BLaER1 (cell line): ENCODE results near the gene FXYD6.

Source experiments
- H3K27ac ChIP-seq: shearing (Covaris generic); formaldehyde crosslinking; 2 replicates; pipeline ENCODE4 v1.8.1; 2022
- H3K27me3 ChIP-seq: shearing (Covaris generic); formaldehyde crosslinking; 2 replicates; pipeline ENCODE4 v1.8.1; 2022
- H3K36me3 ChIP-seq: shearing (Covaris generic); formaldehyde crosslinking; 2 replicates; pipeline ENCODE4 v1.8.1; 2022
- H3K4me1 ChIP-seq: shearing (Covaris generic); formaldehyde crosslinking; 2 replicates; pipeline ENCODE4 v1.8.1; 2022
- H3K4me2 ChIP-seq: shearing (Covaris generic); formaldehyde crosslinking; 2 replicates; pipeline ENCODE4 v1.8.1; 2022
- H3K4me3 ChIP-seq: shearing (Covaris generic); formaldehyde crosslinking; 2 replicates; pipeline ENCODE4 v1.8.1; 2022
- H3K9ac ChIP-seq: shearing (Covaris generic); formaldehyde crosslinking; 2 replicates; pipeline ENCODE4 v1.8.1; 2022
- H3K9me3 ChIP-seq: shearing (Covaris generic); formaldehyde crosslinking; 2 replicates; pipeline ENCODE4 v1.8.1; 2022
- H4K20me1 ChIP-seq: shearing (Covaris generic); formaldehyde crosslinking; 2 replicates; pipeline ENCODE4 v1.8.1; 2022
- Cebpa-rat ChIP-seq: shearing (Covaris generic); IDR thresholded peaks from 2 replicates; pipeline ENCODE4 v1.8.1; 2022

Gene FXYD6

DNA sequence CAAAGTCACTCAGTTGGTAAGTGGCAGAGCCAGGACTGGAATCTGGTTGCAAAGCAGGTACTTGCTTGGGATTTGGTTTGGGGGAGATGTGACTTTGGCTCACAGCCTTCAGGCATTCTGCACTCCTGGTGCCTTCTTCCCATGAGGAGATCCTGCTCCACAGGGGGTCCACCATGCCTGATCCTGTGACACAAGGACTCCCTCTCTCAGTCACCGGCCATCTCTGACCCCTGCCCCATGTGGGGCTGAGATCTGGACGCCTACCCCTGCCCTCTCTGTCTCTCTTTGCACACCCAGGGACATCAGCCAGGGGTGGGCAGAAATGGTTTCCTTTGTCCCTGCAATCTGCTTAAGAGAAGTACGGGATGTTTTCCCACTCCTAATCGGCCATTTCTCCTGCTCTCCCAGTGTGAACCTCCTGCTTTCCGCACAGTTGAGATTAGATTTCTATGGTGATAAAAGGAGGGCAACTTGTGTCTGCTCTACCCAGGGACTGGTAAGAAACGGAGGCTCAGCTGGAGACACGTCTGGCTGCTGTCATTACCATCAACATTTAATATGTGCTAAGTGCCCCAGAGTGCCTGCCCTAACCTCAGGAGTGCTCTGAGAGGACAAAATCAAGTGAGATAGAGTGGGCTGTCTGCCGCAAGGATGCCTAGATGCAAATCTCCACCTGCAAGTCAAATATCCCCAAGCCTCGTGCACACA is 11.1 kb upstream of the FXYD6 start:
- no peaks in the 10 kb centered on the region for H4K20me1 ChIP-seq
- H3K27me3 ChIP-seq: no peaks in the 10 kb centered on the region; the same call in 1 of the 2 replicates
- no peak overlapping the region for H3K27ac ChIP-seq
- no peak overlapping the region for H3K9ac ChIP-seq
- no peaks in the 10 kb centered on the region for H3K36me3 ChIP-seq
- H3K9me3 ChIP-seq: no peaks in the 10 kb centered on the region
- H3K4me1 ChIP-seq: no peaks in the 10 kb centered on the region
- TF ChIP-seq Cebpa-rat: no peak
- no peak overlapping the region for H3K4me3 ChIP-seq
- H3K4me2 ChIP-seq: no peak overlapping the region

DNA sequence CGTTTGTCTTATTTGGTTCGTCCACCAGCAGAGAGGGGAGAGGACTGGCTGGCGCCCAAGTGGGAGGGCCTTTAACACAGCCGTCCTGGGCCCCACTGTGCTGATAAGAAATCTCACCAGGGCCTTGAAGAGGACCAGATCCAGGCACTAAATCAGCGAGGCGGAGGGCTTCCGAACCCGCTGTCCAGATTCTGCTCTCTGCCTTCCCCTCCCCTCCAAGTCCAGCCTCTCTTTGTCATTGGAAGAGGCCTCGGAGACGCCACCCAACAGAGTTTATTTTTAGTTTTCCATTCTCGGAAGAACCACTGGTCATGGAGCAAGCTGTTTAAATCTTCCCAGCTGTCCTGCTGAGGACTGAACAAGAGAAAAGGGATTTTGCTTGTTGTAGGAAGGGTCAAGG is 9.3 kb upstream of the FXYD6 start:
- no peak for TF ChIP-seq Cebpa-rat
- Histone ChIP-seq H3K4me2 (no peak overlapping the region), H3K27me3 (no peaks in the 10 kb centered on the region; the same call in none of the 2 replicates), H3K27ac (no peak overlapping the region), H3K4me3 (no peak overlapping the region), H3K4me1 (no peaks in the 10 kb centered on the region), H3K36me3 (no peaks in the 10 kb centered on the region), H4K20me1 (no peaks in the 10 kb centered on the region), H3K9ac (no peak overlapping the region), H3K9me3 (no peaks in the 10 kb centered on the region)

DNA sequence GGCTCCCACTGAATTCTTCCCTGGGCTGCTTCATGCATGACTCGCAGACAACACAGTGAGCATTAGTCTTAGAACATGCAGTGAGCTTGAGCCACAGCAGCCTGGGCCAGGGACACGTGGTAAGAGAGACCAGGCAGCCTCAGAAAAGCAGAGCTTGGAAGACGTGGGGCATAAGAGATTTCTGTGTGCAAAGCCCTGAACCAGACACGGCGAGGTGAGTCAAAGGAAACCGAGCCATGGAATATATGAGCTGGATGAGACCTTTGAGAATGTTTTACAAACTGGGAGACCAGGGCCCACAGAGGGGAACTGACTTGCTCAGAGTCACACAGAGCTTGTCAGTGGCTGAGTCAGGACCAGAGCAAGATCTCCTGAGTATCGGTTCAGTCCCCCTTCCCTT is 8.5 kb upstream of the FXYD6 start:
- H3K9me3 ChIP-seq: no peaks in the 10 kb centered on the region
- H4K20me1 ChIP-seq: no peaks in the 10 kb centered on the region
- H3K9ac ChIP-seq: no peak overlapping the region
- no peaks in the 10 kb centered on the region; the same call in none of the 2 replicates for H3K27me3 ChIP-seq
- no peak overlapping the region for H3K27ac ChIP-seq
- no peak overlapping the region for H3K4me3 ChIP-seq
- H3K4me1 ChIP-seq: no peaks in the 10 kb centered on the region
- no peak for TF ChIP-seq Cebpa-rat
- H3K36me3 ChIP-seq: no peaks in the 10 kb centered on the region
- no peak overlapping the region for H3K4me2 ChIP-seq

DNA sequence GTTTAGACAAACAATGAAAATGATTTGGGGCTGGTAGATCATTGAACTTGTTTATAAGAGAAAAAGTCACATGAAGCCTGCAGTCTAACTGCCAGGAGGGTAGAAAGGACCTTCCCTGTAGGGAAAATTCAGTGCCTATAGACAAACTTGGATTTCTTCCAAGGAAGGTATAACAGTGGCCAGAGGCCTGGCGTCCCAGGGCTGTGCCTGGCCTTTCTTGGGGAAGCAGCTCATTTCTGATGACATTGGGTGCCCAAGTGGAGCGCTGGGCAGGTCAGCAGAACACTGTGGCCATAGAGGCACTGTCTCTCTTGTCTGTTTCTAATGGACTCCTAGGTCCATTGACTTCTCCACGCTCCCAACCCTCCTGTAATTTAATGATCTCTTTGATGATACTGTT is 6.6 kb upstream of the FXYD6 start:
- H3K36me3 ChIP-seq: no peaks in the 10 kb centered on the region
- H3K27ac ChIP-seq: no peak overlapping the region
- H3K4me1 ChIP-seq: no peaks in the 10 kb centered on the region
- no peaks in the 10 kb centered on the region for H3K9me3 ChIP-seq
- H3K4me2 ChIP-seq: no peak overlapping the region
- H3K9ac ChIP-seq: no peak overlapping the region
- H3K27me3 ChIP-seq: peaks cover 18% of the 10 kb centered on the region
- H4K20me1 ChIP-seq: no peaks in the 10 kb centered on the region
- no peak for TF ChIP-seq Cebpa-rat
- no peak overlapping the region for H3K4me3 ChIP-seq

DNA sequence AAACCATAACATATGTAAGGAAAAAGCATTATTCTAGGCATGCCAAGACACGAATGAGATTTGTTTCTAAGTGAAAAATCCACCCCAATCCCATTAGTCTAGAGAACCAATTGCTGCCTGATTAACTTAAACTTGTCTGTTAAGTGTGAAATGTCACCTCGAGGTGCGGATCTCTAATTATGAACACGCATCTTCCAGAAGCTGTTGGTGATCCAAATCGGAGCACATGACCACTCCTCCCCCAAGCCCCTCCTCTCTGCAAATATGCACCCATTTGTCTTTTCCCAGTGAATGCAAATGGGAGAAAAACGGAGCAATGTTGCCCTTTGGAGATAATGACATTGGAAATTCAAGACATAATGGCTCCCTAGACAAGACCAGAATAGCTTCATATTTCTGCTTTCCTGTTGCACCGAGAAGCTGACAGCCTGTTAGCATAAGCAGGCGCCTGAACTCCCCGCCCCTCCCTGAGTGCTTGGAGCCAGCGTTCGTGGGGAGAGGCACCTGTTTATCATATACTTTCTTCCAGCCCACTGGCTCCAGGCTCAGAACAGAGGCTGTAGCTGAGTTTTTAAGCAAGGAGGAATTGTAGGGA is 6.0 kb upstream of the FXYD6 start:
- Histone ChIP-seq H3K9ac (no peak overlapping the region), H3K27ac (no peak overlapping the region), H3K4me1 (no peaks in the 10 kb centered on the region), H3K4me3 (no peak overlapping the region), H3K27me3 (peaks cover 25% of the 10 kb centered on the region), H3K4me2 (no peak overlapping the region), H3K36me3 (no peaks in the 10 kb centered on the region), H4K20me1 (no peaks in the 10 kb centered on the region), H3K9me3 (no peaks in the 10 kb centered on the region)
- no peak for TF ChIP-seq Cebpa-rat

DNA sequence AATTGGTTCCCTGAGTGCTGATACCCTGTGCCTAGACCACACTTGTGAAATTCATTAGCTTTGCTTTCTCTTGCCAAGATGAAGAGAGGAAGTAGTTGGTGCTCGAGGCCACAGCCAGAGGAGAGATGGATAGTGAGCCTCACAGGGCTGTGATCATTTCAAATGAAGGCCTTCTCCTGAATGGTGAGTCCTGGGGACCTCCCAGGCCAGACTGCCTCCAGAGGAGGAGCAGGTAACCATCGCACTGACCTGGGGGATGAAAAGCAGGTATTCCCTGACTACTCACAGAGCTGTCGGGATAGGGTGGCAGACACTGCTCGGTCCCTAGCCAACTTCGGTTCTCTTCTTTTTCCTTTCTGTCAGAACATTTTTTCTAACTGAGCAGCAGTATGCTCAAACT is 4.8 kb upstream of the FXYD6 start:
- peaks cover 2% of the 10 kb centered on the region for H3K4me1 ChIP-seq
- H3K27ac ChIP-seq: no peak overlapping the region
- no peaks in the 10 kb centered on the region for H3K9me3 ChIP-seq
- H3K9ac ChIP-seq: no peak overlapping the region
- no peaks in the 10 kb centered on the region for H3K36me3 ChIP-seq
- no peak overlapping the region for H3K4me2 ChIP-seq
- no peaks in the 10 kb centered on the region for H4K20me1 ChIP-seq
- peaks cover 36% of the 10 kb centered on the region for H3K27me3 ChIP-seq
- no peak for TF ChIP-seq Cebpa-rat
- no peak overlapping the region for H3K4me3 ChIP-seq

DNA sequence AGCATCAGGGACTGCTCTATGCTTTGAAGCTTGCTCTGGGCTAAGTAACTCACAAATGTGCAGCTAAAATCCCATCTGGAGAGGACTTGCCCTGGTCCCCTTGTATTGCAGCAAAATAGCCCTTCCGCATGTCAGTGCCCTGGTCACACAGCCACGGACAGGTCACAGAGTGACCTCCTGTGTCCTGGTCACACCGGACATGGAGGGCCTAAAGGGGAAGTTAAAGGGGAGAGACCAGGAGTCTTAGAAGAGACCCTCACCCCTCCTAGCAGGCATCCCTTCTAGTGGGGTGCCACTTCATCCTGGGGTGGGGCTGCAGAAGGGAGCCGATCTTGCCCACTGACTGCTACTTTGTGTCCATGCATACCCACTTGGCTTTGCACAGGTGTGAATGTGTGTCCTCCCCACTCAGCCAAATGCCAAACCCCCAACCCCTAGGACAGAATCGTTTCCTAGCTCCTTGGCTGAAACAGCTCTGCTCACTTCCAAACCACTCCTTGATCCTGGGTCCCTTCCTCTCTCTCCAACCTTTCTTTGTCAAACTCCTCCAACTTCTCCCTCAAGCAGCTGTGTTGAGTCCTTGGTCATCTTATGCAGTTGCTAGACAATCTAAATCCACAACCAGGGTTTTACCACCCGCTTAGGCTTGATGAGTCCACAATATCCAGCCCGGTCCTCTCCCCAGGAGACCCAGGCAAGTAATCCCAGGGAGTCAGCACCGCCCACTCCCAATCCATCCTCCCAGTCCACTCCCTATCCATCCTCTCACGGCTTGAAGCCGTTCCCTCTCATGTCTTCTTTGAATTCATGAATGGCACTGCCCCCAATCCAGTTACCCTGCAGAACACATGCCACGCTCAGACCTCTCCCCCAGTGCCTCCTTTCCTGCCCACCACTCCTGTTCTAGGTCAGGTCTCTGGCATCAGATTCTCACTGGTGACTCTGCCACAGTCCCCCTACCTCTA is 3.3 kb upstream of the FXYD6 start:
- peaks cover 51% of the 10 kb centered on the region for H3K27me3 ChIP-seq

DNA sequence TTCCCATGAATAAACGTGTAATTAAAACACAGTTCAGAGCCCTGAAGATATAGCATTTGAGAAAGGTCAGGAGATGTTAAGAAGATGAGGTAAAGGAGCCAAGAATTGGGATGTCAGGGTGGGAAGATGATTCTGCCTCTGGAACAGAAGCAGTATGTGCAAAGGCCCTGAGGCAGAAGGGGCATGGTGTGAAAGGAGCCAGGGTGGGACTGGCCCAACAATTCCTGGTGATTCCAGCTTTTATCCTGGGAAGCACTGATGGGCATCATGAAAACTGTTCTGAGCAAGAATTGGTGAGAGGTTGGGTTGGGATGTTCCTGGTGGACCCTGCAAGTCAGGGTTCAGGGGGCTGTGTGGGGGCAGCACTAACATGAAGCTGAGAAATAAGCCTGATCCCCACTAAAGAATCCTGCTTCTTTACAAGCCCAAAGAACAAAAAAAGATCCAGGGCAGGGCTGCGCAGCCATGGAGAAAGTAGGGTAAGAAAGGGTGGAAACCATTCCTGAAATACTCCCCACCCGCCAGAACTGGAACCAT is 2.5 kb upstream of the FXYD6 start:
- Histone ChIP-seq H3K27me3 (peaks cover 59% of the 10 kb centered on the region), H3K27ac (no peak overlapping the region), H4K20me1 (no peaks in the 10 kb centered on the region; the same call in 1 of the 2 replicates), H3K4me3 (no peak overlapping the region), H3K9ac (no peak overlapping the region), H3K4me2 (no peak overlapping the region), H3K4me1 (peaks cover 24% of the 10 kb centered on the region), H3K36me3 (no peaks in the 10 kb centered on the region), H3K9me3 (no peaks in the 10 kb centered on the region)
- TF ChIP-seq Cebpa-rat: no peak

More for the DNA sequence above, 3.3 kb upstream of the FXYD6 start:
- Histone ChIP-seq H3K4me3 (no peak overlapping the region), H4K20me1 (no peaks in the 10 kb centered on the region), H3K36me3 (no peaks in the 10 kb centered on the region), H3K4me2 (no peak overlapping the region), H3K4me1 (peaks cover 16% of the 10 kb centered on the region), H3K9me3 (no peaks in the 10 kb centered on the region), H3K27ac (no peak overlapping the region), H3K9ac (no peak overlapping the region)
- TF ChIP-seq Cebpa-rat: no peak

DNA sequence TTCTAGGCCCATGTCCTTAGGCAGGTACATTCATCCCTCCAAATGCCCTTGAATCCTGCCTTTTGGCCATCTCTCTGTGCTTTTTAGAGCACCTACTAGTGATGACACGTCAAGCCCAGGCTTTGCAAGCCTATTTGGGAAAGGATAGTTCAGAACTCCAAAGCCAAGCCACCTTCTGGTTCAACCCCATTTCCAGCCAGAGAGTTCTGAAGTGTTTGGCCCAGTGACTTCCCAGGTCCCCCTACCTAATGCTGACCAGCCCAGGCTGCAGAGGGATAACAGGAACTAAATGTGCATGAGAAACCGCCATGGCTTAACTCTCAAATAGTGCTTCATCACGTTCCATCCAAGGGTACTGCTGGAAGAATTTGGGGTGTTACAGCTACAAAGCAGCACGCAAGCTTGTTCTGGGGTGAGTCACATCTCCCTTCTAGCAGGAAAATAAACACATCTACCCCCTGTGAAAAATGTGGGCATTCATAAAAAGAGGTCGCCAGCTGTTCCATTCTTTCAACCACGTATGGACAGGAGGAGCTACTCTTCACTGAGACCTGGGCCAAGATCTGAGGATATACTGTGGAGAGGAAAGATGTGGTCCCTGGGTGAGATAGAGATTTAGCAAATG is 2.0 kb upstream of the FXYD6 start:
- H3K4me1 ChIP-seq: peaks cover 30% of the 10 kb centered on the region
- H4K20me1 ChIP-seq: no peaks in the 10 kb centered on the region; the same call in 1 of the 2 replicates
- no peaks in the 10 kb centered on the region for H3K36me3 ChIP-seq
- no peaks in the 10 kb centered on the region for H3K9me3 ChIP-seq
- H3K27me3 ChIP-seq: peaks cover 64% of the 10 kb centered on the region
- no peak overlapping the region for H3K4me2 ChIP-seq
- no peak overlapping the region for H3K4me3 ChIP-seq
- no peak for TF ChIP-seq Cebpa-rat
- no peak overlapping the region for H3K27ac ChIP-seq
- no peak overlapping the region for H3K9ac ChIP-seq
